ENCODE results near the gene ST3GAL3.

The ST3GAL3 gene

GRCh38 chr1:43930949-43931275 lies 223.6 kb downstream of the ST3GAL3 start:
- 0 out of 2 replicates have a peak overlapping the region, but pooled peaks have one; percentile 4 for H3K27ac ChIP-seq (replicated peaks)
- peak in 1 of 2 experiments; percentile 69 for DNase-seq (ENCODE audit: low read depth in 1 of 2, low spot score in 1 of 2)
- no peaks in the 10 kb centered on the region for H3K27me3 ChIP-seq (ENCODE audit: insufficient read depth, poor library complexity, severe bottlenecking)
- peak; percentile 43; the same call in 1 of the 2 replicates for TF ChIP-seq SPI1 (IDR thresholded peaks at IDR 0.05; ENCODE audit: borderline replicate concordance, low read depth)
- TF ChIP-seq REST (IDR thresholded peaks at IDR 0.05; ENCODE audit: insufficient replicate concordance, low read depth): no peak
- no peak overlapping the region for H3K4me3 ChIP-seq (replicated peaks; ENCODE audit: insufficient read depth, low read length)

- Histone ChIP-seq H3K4me3 (replicated peaks; ENCODE audit: insufficient read depth, low read length) (no peak overlapping the region), H3K27ac (replicated peaks) (no peak overlapping the region), H3K27me3 (ENCODE audit: insufficient read depth, poor library complexity, severe bottlenecking) (no peaks in the 10 kb centered on the region)
- DNase-seq (ENCODE audit: low read depth in 1 of 2, low spot score in 1 of 2): no peak
- TF ChIP-seq, protein P1, sequence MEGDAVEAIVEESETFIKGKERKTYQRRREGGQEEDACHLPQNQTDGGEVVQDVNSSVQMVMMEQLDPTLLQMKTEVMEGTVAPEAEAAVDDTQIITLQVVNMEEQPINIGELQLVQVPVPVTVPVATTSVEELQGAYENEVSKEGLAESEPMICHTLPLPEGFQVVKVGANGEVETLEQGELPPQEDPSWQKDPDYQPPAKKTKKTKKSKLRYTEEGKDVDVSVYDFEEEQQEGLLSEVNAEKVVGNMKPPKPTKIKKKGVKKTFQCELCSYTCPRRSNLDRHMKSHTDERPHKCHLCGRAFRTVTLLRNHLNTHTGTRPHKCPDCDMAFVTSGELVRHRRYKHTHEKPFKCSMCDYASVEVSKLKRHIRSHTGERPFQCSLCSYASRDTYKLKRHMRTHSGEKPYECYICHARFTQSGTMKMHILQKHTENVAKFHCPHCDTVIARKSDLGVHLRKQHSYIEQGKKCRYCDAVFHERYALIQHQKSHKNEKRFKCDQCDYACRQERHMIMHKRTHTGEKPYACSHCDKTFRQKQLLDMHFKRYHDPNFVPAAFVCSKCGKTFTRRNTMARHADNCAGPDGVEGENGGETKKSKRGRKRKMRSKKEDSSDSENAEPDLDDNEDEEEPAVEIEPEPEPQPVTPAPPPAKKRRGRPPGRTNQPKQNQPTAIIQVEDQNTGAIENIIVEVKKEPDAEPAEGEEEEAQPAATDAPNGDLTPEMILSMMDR (IDR thresholded peaks at IDR 0.05; ENCODE audit: insufficient read depth, low read length): no peak
- TF ChIP-seq GABPA (IDR thresholded peaks at IDR 0.05; ENCODE audit: low read depth) (no peak), SPI1 (IDR thresholded peaks at IDR 0.05; ENCODE audit: borderline replicate concordance, low read depth) (no peak), POLR2AphosphoS5 (IDR thresholded peaks at IDR 0.05; ENCODE audit: low read depth) (no peak), REST (IDR thresholded peaks at IDR 0.05; ENCODE audit: insufficient replicate concordance, low read depth) (no peak)
Observed at GRCh38 chr1:43931711-43932660, 224.7 kb downstream of the ST3GAL3 start.

- no peaks in the 10 kb centered on the region for H3K27me3 ChIP-seq (ENCODE audit: insufficient read depth, poor library complexity, severe bottlenecking)
- DNase-seq (ENCODE audit: low read depth in 1 of 2, low spot score in 1 of 2): no peak
- no peak overlapping the region for H3K4me3 ChIP-seq (replicated peaks; ENCODE audit: insufficient read depth, low read length)
Observed at GRCh38 chr1:43932786-43933385, 225.6 kb downstream of the ST3GAL3 start.

More at GRCh38 chr1:43932786-43933385, 225.6 kb downstream of the ST3GAL3 start:
- TF ChIP-seq, protein P1 (IDR thresholded peaks at IDR 0.05; ENCODE audit: insufficient read depth, low read length): no peak
- TF ChIP-seq GABPA (IDR thresholded peaks at IDR 0.05; ENCODE audit: low read depth): no peak
- no peak for TF ChIP-seq POLR2AphosphoS5 (IDR thresholded peaks at IDR 0.05; ENCODE audit: low read depth)
- no peak for TF ChIP-seq SPI1 (IDR thresholded peaks at IDR 0.05; ENCODE audit: borderline replicate concordance, low read depth)
- TF ChIP-seq REST (IDR thresholded peaks at IDR 0.05; ENCODE audit: insufficient replicate concordance, low read depth): no peak
- H3K27ac ChIP-seq (replicated peaks): no peak overlapping the region

Measured in HL-60 (cell line).